Hepatocyte (in vitro differentiated cells): ENCODE measurements around the gene PLSCR4. TPM values are rescaled to one million over a fixed set of nuclear protein-coding genes. Genes with fewer than 3 reads are reported as not detected.

Source experiments
- DNase-seq: peaks from one replicate; pipeline ENCODE4 v3.0.0-alpha.2; 2016; ENCODE audit warnings: low spot score
- H2AFZ ChIP-seq: fragments of 200-600 bp; sonication (generic); 2 replicates; pipeline ENCODE4 v1.6.0; 2016; ENCODE audit warnings: antibody characterized with exemption, mild to moderate bottlenecking
- H3K27ac ChIP-seq: fragments of 200-600 bp; sonication (generic); 2 replicates; pipeline ENCODE4 v1.5.1; 2016; ENCODE audit warnings: mild to moderate bottlenecking
- H3K27me3 ChIP-seq: fragments of 200-600 bp; sonication (generic); 2 replicates; pipeline ENCODE4 v1.6.1; 2016
- H3K36me3 ChIP-seq: fragments of 200-600 bp; sonication (generic); replicated peaks from 2 replicates; pipeline ENCODE4 v1.5.1; 2016; ENCODE audit warnings: low read depth; ENCODE audit not compliant: insufficient read depth
- H3K4me1 ChIP-seq: fragments of 200-600 bp; sonication (generic); 2 replicates; pipeline ENCODE4 v1.5.1; 2016; ENCODE audit warnings: mild to moderate bottlenecking, moderate library complexity; ENCODE audit not compliant: insufficient read depth
- H3K4me2 ChIP-seq: fragments of 200-600 bp; sonication (generic); 2 replicates; pipeline ENCODE4 v1.6.0; 2016
- H3K4me3 ChIP-seq: fragments of 200-600 bp; sonication (generic); 2 replicates; pipeline ENCODE4 v1.5.1; 2016; ENCODE audit warnings: mild to moderate bottlenecking
- H3K79me2 ChIP-seq: fragments of 200-600 bp; sonication (generic); 2 replicates; pipeline ENCODE4 v1.6.0; 2017; ENCODE audit warnings: mild to moderate bottlenecking
- H3K9me2 ChIP-seq: fragments of 200-600 bp; sonication (generic); replicated peaks from 2 replicates; pipeline ENCODE4 v1.6.0; 2017; ENCODE audit warnings: mild to moderate bottlenecking; ENCODE audit not compliant: insufficient read depth
- H3K9me3 ChIP-seq: fragments of 200-600 bp; sonication (generic); 2 replicates; pipeline ENCODE4 v1.5.1; 2016; ENCODE audit warnings: low read depth, mild to moderate bottlenecking
- H4K20me1 ChIP-seq: fragments of 200-600 bp; sonication (generic); 2 replicates; pipeline ENCODE4 v1.6.0; 2016; ENCODE audit warnings: mild to moderate bottlenecking; ENCODE audit not compliant: insufficient read depth, poor library complexity, severe bottlenecking
- CTCF ChIP-seq: fragments of 200-600 bp; sonication (generic); IDR thresholded peaks from 2 replicates; pipeline ENCODE4 v1.5.1; 2016; ENCODE audit warnings: antibody characterized with exemption, mild to moderate bottlenecking; ENCODE audit not compliant: poor library complexity
- EZH2 ChIP-seq: fragments of 200-600 bp; sonication (generic); IDR thresholded peaks from 2 replicates; pipeline ENCODE4 v1.6.1; 2016; ENCODE audit warnings: antibody characterized with exemption, mild to moderate bottlenecking, borderline replicate concordance
- EZH2phosphoT487 ChIP-seq: fragments of 200-600 bp; sonication (generic); IDR thresholded peaks from one replicate; pipeline ENCODE4 v1.6.1; 2018; ENCODE audit warnings: antibody characterized with exemption, mild to moderate bottlenecking, low read depth, moderate library complexity; ENCODE audit not compliant: unreplicated experiment, severe bottlenecking
- WGBS: methylation state at CpG from one replicate; pipeline ENCODE4 v1.1.6; 2016; ENCODE audit warnings: low lambda C conversion rate; ENCODE audit errors: missing lambda C conversion rate; 5-methylcytosine and 5-hydroxymethylcytosine counted together
- polyA plus RNA-seq: library from polyadenylated mRNA; unstranded; fragments of >200 nt; fragmentation: Nextera tagmentation; extraction: Ambion mirVana; gene quantifications from 2 replicates; pipeline ENCODE4 v1.2.1, GENCODE V29; 2016
- total RNA-seq: library from RNA; depleted of rRNA; stranded (reverse); fragments of >200 nt; gene quantifications from 2 replicates; pipeline ENCODE4 v1.2.3, GENCODE V29; 2014

Gene PLSCR4
- total and polyA plus RNA-seq, 2 experiments from 2014 or later, result 11.3 to 23.3 TPM

GRCh38 chr3:146268535-146269219 is 17.8 kb upstream of the PLSCR4 start:
- Histone ChIP-seq H2AFZ (no peak overlapping the region), H3K4me1 (no peaks in the 10 kb centered on the region), H3K27me3 (no peaks in the 10 kb centered on the region), H3K9me3 (no peaks in the 10 kb centered on the region), H3K79me2 (no peaks in the 10 kb centered on the region), H4K20me1 (no peaks in the 10 kb centered on the region), H3K4me2 (no peak overlapping the region), H3K9me2 (no peaks in the 10 kb centered on the region), H3K27ac (no peak overlapping the region), H3K4me3 (no peak overlapping the region), H3K36me3 (no peaks in the 10 kb centered on the region)
- DNase-seq, result no peak
- WGBS, result 92% methylated on average over 6 of the region's 6 CpGs
- TF ChIP-seq EZH2phosphoT487 (no peak), CTCF (no peak), EZH2 (no peak)

GRCh38 chr3:146265720-146266119 is 14.8 kb upstream of the PLSCR4 start:
- Histone ChIP-seq H3K27me3 (no peaks in the 10 kb centered on the region), H2AFZ (no peak overlapping the region), H3K4me2 (no peak overlapping the region), H3K4me3 (no peak overlapping the region), H3K27ac (no peak overlapping the region), H3K79me2 (no peaks in the 10 kb centered on the region), H4K20me1 (no peaks in the 10 kb centered on the region), H3K36me3 (no peaks in the 10 kb centered on the region), H3K9me2 (no peaks in the 10 kb centered on the region), H3K9me3 (no peaks in the 10 kb centered on the region), H3K4me1 (no peaks in the 10 kb centered on the region)
- no peak for DNase-seq
- 85% methylated on average over 1 of the region's 1 CpG for WGBS
- no peak for TF ChIP-seq EZH2phosphoT487
- TF ChIP-seq CTCF, result no peak
- TF ChIP-seq EZH2, result no peak

- Histone ChIP-seq H3K79me2 (no peaks in the 10 kb centered on the region), H4K20me1 (no peaks in the 10 kb centered on the region), H3K4me3 (no peak overlapping the region), H3K4me1 (no peaks in the 10 kb centered on the region), H2AFZ (no peak overlapping the region), H3K36me3 (no peaks in the 10 kb centered on the region), H3K9me2 (no peaks in the 10 kb centered on the region), H3K4me2 (no peak overlapping the region), H3K9me3 (no peaks in the 10 kb centered on the region), H3K27ac (no peak overlapping the region), H3K27me3 (no peaks in the 10 kb centered on the region)
- TF ChIP-seq EZH2phosphoT487, result no peak
- no peak for TF ChIP-seq EZH2
- no peak for TF ChIP-seq CTCF
- 88% methylated on average over 2 of the region's 2 CpGs for WGBS
- DNase-seq, result no peak
Observed at GRCh38 chr3:146262371-146263110, 11.6 kb upstream of the PLSCR4 start.
